ENCODE data around the gene SOX3.

- no peak for TF ChIP-seq EZH2 (IDR thresholded peaks at IDR 0.05)
- no peak for TF ChIP-seq POLR2AphosphoS5 (IDR thresholded peaks at IDR 0.05; ENCODE audit: borderline replicate concordance, low read depth, low read length)
Measured at GRCh38 chrX:140477987-140478386, 26.9 kb downstream of the SOX3 start.

Data from SK-N-MC (cell line).